ENCODE results near the gene ARHGEF40. TPM values are rescaled to one million over a fixed set of nuclear protein-coding genes. Genes with fewer than 3 reads are reported as not detected.
A peak's percentile ranks its signal among the peaks of the same experiment; 100 is the strongest.

Gene ARHGEF40
- total and polyA plus RNA-seq, 2 donors (not counting 1 experiment from before 2014, with no cell fraction given), result 1.0 to 1.7 TPM

- H3K4me3 ChIP-seq (ENCODE audit: control extremely low read depth in 1 of 5, extremely low read depth in 1 of 5, insufficient read depth in 1 of 5, low read depth in 2 of 5, low read length in 4 of 5), result no peak overlapping the region
- peaks cover 21% of the 10 kb centered on the region for H3K4me1 Mint-ChIP-seq
- no peak overlapping the region for H3K27ac ChIP-seq (ENCODE audit: low read length in 2 of 2)
- no peak for ATAC-seq (ENCODE audit: low read depth)
- DNase-seq, result no peak
- H3K4me3 Mint-ChIP-seq, result no peak overlapping the region
- H3K4me1 ChIP-seq (ENCODE audit: control insufficient read depth in 2 of 2, insufficient read depth in 2 of 2, low read length in 2 of 2), result peaks cover 11 to 21% of the 10 kb centered on the region in 2 donors
- H3K4me2 ChIP-seq (replicated peaks; ENCODE audit: low read depth, low read length, poor library complexity, severe bottlenecking), result no peak overlapping the region
- intact Hi-C loops (cut with micrococcal nuclease), result no loop called here
- H3K36me3 ChIP-seq (replicated peaks in 1 of 2; ENCODE audit: control extremely low read depth in 1 of 2, control insufficient read depth in 1 of 2, extremely low read depth in 1 of 2, insufficient read depth in 2 of 2, low read length in 1 of 2), result no peaks in the 10 kb centered on the region
- WGBS (ENCODE audit: insufficient coverage), result 72% methylated on average over 4 of the region's 5 CpGs
- no peaks in the 10 kb centered on the region for H3K9me3 Mint-ChIP-seq (ENCODE audit: insufficient read depth)
- no peaks in the 10 kb centered on the region for H3K27me3 Mint-ChIP-seq
- no peak for TF ChIP-seq CTCF (IDR thresholded peaks at IDR 0.05)
- no peak for TF ChIP-seq EZH2 (IDR thresholded peaks at IDR 0.05; ENCODE audit: borderline replicate concordance, insufficient read depth, low read depth, low read length, poor library complexity, severe bottlenecking)
- H3K27me3 ChIP-seq (replicated peaks in 1 of 4; ENCODE audit: control extremely low read depth in 1 of 4, control insufficient read depth in 3 of 4, insufficient read depth in 4 of 4, low read length in 3 of 4), result peaks cover 0 to 4% (median 0%) of the 10 kb centered on the region in 4 experiments
- no peaks in the 10 kb centered on the region for H3K79me2 ChIP-seq (ENCODE audit: control insufficient read depth, insufficient read depth, low read length)
- ChIA-PET POLR2A (no interaction called here), CTCF (interaction anchor here (0.7 to 7.8 kb wide), 10 partner anchors 8 to 78 kb away, joined by 3 to 91 read pairs (median 8); partner anchors contain the start of genes ARHGEF40, TMEM253 and ZNF219)
- no peak overlapping the region for H3K9ac ChIP-seq (ENCODE audit: low read length)
- no peak overlapping the region for H3K27ac Mint-ChIP-seq
- peaks cover 0 to 5% (median 0%) of the 10 kb centered on the region in 3 donors for H3K9me3 ChIP-seq (ENCODE audit: control extremely low read depth in 1 of 3, control insufficient read depth in 2 of 3, insufficient read depth in 1 of 3, low read length in 2 of 3)
- no peaks in the 10 kb centered on the region for H4K20me1 ChIP-seq (ENCODE audit: control insufficient read depth, insufficient read depth, low read length, poor library complexity, severe bottlenecking)
- H2AFZ ChIP-seq (ENCODE audit: insufficient read depth, low read depth, low read length, poor library complexity, severe bottlenecking), result no peak overlapping the region
Measured at GRCh38 chr14:21089877-21090193, 19.7 kb downstream of the ARHGEF40 start.

- Histone ChIP-seq H3K4me3 (ENCODE audit: control extremely low read depth in 1 of 5, extremely low read depth in 1 of 5, insufficient read depth in 1 of 5, low read depth in 2 of 5, low read length in 4 of 5) (no peak overlapping the region), H3K36me3 (replicated peaks in 1 of 2; ENCODE audit: control extremely low read depth in 1 of 2, control insufficient read depth in 1 of 2, extremely low read depth in 1 of 2, insufficient read depth in 2 of 2, low read length in 1 of 2) (no peaks in the 10 kb centered on the region), H3K4me1 (ENCODE audit: control insufficient read depth in 2 of 2, insufficient read depth in 2 of 2, low read length in 2 of 2) (peaks cover 11 to 21% of the 10 kb centered on the region in 2 donors), H3K9ac (ENCODE audit: low read length) (no peak overlapping the region), H3K79me2 (ENCODE audit: control insufficient read depth, insufficient read depth, low read length) (no peaks in the 10 kb centered on the region), H3K9me3 (ENCODE audit: control extremely low read depth in 1 of 3, control insufficient read depth in 2 of 3, insufficient read depth in 1 of 3, low read length in 2 of 3) (peaks cover 0 to 5% (median 0%) of the 10 kb centered on the region in 3 donors), H3K27me3 (replicated peaks in 1 of 4; ENCODE audit: control extremely low read depth in 1 of 4, control insufficient read depth in 3 of 4, insufficient read depth in 4 of 4, low read length in 3 of 4) (peaks cover 0 to 4% (median 0%) of the 10 kb centered on the region in 4 experiments), H4K20me1 (ENCODE audit: control insufficient read depth, insufficient read depth, low read length, poor library complexity, severe bottlenecking) (no peaks in the 10 kb centered on the region), H3K27ac (ENCODE audit: low read length in 2 of 2) (no peak overlapping the region), H2AFZ (ENCODE audit: insufficient read depth, low read depth, low read length, poor library complexity, severe bottlenecking) (no peak overlapping the region), H3K4me2 (replicated peaks; ENCODE audit: low read depth, low read length, poor library complexity, severe bottlenecking) (no peak overlapping the region)
- CTCF ChIA-PET, result interaction anchor here (1.9 to 7.8 kb wide), 5 partner anchors 14 to 75 kb away, joined by 7 to 91 read pairs (median 43); partner anchors contain the start of gene ARHGEF40
- Mint-ChIP-seq H3K4me1 (peaks cover 21% of the 10 kb centered on the region), H3K27ac (no peak overlapping the region), H3K9me3 (ENCODE audit: insufficient read depth) (no peaks in the 10 kb centered on the region), H3K4me3 (no peak overlapping the region), H3K27me3 (no peaks in the 10 kb centered on the region)
- no peak for ATAC-seq (ENCODE audit: low read depth)
- WGBS (ENCODE audit: insufficient coverage), result 97% methylated on average over 44 of the region's 45 CpGs
- TF ChIP-seq CTCF (IDR thresholded peaks at IDR 0.05) (peak; percentile 19), EZH2 (IDR thresholded peaks at IDR 0.05; ENCODE audit: borderline replicate concordance, insufficient read depth, low read depth, low read length, poor library complexity, severe bottlenecking) (no peak)
- POLR2A ChIA-PET, result no interaction called here
- intact Hi-C loops (cut with micrococcal nuclease), result no loop called here
- DNase-seq, result no peak
Measured at GRCh38 chr14:21090194-21090939, 20.3 kb downstream of the ARHGEF40 start.

All from B cell (primary cell).